GM19240 (cell line): ENCODE measurements around the gene NPHP1.
A peak's percentile ranks its signal among the peaks of the same experiment; 100 is the strongest.
"Not testable (repeated sequence)": the region's sequence is repeated elsewhere in the genome, so short reads cannot be mapped to it uniquely, and the experiment has no call there.

Source experiments
- DNase-seq: peaks from one replicate; pipeline ENCODE4 v3.0.0; 2011; ENCODE audit warnings: low spot score; ENCODE audit not compliant: insufficient read length

The NPHP1 gene

DNA sequence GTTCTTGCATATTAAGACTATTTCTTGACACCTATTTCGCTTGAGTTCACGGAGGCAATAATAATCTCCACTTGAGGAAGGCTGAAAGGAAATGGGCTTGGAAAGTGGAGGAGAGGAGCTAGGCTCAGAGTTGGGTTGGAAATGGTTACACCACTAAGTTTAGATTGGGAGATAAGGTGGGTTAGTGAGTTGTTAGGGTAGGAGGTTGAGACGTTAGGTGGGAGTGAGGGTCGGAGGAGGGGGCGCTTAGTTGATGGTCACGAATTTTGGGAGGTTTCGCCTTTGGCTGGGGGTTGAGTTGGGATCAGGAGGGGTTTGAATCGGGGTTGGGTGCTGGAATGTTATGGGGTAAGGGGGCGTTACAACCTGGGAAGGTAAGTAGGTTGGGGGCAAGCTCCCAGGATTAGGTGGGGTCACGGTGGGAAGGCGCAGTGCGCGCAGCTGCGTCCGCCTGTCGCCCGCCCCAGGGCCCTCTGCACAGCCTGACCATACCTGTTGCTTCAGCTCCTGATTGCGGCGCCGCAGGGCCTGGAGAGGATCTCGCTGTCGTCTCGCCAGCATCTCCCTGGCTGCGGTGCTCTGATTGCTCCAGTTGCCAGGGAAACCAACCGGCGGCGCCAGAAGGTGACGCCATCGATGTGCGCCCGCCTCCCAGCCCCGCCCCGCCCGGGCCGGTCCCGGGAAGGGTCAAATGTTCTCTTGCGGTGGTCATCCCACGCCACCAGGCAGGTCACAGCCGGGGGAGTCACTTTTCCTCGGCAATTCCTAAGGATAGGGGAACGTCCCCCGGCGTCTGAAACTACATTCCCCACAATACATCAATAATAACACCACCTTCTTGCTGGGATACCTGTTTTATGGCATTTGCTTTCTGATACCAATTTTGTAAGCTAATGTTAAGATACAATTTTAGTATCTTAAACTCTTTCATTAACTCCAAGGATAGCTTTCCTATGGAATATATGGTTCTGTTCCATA is at the start of gene NPHP1:
Gene NPHP1 (minus strand): TSS at position 606 of the 978 bp plus-strand sequence. CDS start 45 bp downstream, at position 561.
- peak; percentile 89 for DNase-seq

DNA sequence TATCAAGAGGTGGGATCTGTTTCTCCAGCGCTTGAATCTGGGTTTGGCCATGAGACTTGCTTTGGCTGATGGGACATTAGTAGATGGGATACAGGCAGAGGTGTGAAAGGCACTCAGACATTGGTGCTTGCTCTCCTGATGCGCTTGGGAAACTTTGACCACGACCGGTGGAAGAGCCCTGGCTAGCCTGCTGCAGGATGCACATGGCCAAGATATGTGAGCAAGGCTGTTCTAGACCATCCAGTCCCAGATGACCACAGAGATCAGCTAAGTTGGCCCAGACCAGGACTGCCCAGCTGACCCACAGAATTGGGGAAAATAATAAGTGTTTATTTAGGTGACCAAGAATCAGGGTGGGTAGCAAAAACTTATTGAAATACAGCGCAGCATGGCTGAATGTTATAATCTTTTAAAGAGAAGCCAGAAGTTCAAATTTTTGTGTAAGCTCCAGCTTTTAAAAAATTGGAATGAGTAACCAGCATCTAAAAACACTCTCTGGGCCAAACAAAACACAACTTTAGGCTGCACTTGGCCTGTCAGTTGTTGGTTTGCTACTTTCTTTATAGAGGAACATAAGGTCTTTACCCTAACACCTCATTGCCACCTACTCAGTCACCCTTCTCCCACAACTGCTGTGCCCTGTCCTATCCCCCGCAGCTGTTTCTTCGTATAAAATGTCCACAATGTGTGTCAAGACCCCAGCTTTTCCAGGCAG is 43.4 kb upstream of the NPHP1 start:
- not testable (repeated sequence) for DNase-seq

DNA sequence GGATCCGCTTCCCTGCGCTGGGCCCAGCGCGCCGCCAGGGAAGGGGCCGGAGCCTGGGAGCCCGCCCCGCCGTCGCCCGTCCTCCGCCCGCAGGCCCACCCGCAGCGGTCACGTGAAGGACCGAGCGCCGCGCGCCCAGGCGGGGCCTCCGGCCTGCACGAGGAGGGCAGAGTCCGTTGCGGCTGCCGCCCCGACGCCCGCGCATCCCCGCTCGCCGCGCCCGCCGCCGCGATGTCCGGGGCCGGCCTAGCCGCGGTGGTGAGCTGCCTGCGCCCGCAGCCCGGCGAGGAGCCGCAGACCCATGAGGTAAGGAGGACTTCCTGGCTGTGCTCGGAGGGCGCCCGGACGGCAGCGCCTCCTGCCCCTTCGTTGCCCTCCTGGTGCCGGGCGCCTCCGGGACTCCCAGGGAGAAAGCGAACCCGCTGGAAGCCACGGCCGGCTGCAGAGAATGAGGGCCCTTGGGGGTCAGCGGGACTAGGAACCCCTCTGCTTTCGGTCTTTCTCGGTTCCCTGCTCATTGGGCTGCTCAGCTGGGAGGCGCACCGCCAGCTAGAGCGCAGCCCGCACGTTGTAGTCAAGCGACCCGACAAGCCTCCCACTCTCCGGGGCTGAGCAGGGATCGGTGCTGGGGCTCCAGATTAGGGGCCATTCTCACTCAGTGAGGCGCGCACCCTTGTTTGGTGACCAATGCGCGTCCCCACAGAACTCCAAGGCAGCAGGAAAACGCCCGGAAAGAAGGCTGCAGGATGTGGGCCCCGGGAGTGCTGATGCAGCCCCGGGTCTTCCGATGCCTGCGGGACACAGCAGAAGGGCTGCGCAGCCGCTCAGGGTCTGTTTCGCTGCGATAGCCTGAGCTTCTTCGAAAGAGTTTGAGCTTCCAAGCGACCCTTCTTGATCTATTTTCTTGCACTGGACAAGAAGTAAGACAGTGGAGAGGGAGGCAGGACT is 40.9 kb upstream of the NPHP1 start:
- DNase-seq: not testable (repeated sequence)

DNA sequence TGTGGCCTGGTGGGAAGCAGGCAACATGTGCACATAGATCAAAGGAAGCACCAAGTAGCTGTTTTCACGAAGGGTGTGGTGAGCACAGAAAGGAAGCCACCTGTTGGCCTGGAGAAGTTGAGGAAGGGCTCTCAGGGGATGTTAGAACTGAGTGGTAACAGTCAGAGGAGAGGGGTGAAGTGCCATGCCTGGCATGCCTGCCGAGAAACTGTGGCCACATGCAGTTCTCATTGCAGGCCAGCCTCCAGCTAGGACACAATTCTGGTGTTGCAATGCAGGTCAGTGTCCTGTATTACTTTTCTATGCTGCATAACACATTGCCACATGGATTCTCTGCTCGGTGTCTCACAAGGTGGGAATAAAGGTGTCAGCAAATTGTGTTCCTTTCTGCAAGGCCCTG is 38.5 kb upstream of the NPHP1 start:
- DNase-seq: not testable (repeated sequence)

DNA sequence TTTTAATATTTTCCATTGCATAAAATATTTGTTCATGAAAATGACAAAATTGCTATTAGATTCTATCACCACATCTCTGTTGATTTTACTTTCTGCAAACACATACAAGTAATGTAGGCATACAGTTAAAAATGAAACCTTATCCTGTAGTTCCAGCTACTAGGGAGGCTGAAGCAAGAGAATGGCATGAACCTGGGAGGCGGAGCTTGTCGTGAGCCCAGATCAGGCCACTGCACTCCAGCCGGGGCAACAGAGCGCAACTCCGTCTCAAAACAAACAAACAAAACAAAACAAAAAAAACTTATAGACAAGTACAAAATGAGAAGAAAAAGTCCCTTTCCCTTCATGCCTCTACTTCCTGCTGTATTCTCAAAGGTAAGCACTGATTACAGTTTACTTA is 29.7 kb upstream of the NPHP1 start:
- DNase-seq: not testable (repeated sequence)

DNA sequence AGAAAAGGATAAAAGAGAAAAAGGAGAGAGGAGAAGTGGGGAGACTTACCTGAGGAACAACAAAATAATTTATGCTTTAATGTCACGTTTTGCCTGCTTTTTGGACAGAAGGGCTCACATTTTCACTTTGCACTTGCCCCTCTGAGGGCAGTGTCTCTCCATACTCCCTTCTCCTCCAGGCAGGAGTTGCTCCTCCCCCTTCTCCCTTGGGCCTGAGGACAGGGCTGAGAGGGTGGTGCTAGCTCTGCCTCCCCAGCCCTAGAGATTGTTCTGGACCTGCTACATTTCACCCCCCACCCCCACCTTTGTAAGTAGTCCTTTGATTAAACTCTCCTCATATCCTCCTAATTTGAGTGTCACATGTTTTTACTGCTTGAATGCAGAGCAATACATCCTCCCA is 25.1 kb upstream of the NPHP1 start:
- not testable (repeated sequence) for DNase-seq

DNA sequence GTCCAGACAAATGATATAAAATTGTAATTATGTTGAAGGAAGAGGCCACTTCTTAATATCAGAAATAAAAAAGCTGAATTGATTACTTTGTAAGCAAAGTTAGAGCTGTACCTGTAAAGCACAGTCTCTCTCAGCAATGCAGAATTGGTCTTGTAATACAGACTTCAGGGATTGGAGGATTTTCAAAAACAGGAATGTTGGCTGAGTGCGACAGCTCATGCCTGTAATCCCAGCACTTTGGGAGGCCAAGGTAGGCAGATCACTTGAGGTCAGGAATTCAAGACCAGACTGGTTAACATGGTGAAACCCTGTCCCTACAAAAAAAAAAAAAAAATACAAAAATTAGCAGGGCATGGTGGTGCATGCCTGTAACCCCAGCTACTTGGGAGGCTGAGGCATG is 17.8 kb upstream of the NPHP1 start:
- not testable (repeated sequence) for DNase-seq

DNA sequence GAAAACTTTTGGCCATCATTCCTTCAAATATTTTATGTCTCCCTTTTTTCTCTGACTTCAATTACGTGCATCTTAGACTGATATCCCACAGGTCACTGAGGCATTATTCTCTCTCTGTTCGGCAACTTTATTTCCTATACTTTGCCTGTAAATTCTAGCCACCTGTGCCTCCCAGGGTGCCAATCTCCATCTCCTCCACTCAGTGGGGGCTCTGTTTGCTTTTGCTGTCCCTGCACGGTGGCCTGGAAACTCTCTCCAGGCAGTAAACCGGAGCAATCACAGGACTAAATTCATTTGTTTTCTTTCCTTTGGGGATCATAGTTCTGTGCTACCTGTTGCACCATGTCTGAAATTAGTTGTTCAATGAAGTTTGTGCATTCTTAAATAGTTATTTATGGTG is 17.1 kb upstream of the NPHP1 start:
- DNase-seq: no peak

DNA sequence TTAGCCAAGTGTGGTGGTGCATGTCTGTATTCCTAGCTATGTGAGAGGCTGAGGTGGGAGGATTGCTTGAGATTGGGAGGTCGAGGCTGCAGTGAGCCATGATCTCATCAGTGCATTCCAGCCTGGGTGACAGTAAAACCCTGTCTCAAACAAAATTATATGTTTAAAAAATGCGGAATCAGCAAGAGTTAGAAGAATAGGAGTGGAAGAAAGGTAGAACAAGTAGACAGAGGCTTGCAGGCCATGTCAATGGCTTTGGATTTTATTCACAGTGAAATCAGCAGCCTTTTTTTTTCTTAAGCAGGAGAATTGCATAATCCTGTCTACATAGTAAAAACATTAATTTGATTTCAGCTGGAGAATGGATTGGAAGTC is 15.4 kb upstream of the NPHP1 start:
- no peak for DNase-seq

DNA sequence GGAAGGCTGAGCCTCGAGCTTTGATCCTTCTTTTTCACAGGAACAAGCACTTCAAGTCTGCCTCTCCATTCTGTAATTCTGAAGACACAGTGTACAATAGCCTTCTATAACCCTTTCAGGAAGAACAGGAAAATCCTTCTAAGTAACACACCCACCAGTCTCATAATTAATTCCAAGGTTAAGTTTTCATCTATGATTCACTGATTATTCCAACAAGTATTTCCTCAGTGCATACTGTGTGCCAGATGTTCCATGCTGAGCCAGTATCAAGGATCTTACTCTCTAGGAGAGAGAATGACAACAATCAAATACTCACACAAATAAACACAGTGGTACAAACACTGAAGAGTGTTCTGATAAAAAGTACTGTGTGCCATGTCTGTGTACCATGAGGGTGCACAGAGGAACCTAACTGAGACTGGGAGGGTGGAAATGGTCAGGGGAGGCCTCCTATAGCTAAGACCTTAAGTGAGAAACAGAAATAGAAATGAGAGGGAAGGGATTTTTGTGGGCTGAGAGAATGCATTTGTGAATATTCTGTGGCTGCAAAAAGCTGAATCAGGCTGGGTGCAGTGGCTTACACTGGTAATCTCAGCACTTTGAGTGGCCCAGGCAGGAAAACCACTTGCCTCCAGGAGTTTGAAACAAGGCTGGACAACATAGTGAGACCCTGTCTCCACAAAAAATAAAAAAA is 14.8 kb upstream of the NPHP1 start:
- no peak for DNase-seq

DNA sequence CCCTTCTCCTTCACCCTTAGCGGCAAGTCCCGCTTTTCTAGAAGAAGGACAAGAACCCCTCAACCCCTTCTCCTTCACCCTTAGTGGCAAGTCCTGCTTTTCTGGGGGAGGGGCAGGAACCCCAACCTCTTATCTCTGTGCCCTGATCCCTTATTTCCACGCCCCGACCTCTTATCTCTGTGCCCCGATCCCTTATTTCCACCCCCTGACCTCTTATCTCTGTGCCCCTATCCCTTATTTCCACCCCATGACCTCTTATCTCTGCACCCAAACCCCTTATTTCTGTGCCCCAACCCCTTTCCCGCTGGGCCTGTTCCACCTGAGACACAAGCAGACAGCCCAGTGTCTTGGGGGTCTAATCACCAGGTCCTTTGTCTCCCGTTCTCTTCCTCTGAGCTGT is 14.1 kb upstream of the NPHP1 start:
- DNase-seq: not testable (repeated sequence)

DNA sequence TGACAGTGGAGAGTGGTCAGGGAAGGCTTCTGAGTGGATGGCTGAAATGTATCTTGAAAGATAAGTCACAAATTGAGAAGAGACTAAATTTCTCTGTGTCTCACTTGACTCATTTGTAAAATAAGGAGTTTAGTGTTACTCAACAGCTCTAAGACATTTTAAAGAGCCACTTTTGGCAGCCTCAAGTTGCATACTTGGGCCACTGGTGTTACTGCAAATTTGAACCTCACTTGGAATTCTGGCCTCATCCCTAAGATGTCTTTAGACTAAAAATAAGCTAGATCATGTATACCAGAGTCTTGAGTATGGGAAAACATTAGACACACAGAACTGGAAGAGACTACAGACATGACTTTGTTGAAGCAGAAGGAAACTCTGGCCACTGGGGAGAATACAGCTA is 12.0 kb upstream of the NPHP1 start:
- no peak for DNase-seq

DNA sequence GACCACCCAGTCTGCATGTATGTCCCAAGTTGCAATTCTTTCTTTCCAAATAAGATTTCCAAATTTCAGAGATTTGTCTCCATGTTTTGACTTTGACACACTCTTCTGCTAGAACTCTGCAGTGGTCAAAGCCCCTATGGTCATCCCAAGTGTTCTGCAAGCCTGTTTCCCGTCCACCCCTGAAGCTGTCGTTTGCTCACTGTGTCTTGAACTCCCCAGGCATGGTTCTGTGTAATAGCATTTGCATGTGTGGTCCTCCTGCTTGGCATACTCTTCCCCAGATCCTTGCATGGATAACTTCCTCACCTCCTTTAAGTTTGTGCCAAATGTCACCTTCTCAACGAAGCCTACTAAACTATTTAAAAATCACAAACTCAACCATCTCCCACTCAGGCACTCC is 11.4 kb upstream of the NPHP1 start:
- no peak for DNase-seq

DNA sequence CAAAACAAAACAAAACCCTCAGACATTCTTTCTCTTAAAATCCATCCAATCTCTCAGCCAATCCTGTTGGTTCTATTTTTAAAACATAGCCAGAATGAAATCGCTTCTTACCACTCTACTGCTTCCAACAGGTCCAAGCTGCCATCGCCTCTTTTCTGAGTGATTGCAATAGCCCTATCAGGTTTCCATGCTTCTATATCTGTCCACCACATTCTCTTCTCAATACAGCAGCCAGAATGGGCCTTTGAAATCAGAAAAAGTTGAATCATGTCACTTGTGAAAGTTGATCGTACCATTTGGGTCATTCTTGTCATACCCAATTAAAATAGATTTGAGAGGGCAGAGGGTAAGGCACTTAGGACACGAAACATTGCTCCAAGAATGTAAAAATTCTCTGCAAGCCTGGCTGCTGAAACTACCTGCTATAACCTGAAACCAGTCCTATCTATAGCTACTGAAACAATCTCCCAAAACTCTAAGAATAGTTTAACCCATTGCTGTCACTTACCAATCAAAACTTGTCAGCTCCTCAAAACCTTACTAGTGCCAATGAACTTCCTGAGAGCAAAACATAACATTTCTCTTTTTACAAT is 10.8 kb upstream of the NPHP1 start:
- no peak for DNase-seq

DNA sequence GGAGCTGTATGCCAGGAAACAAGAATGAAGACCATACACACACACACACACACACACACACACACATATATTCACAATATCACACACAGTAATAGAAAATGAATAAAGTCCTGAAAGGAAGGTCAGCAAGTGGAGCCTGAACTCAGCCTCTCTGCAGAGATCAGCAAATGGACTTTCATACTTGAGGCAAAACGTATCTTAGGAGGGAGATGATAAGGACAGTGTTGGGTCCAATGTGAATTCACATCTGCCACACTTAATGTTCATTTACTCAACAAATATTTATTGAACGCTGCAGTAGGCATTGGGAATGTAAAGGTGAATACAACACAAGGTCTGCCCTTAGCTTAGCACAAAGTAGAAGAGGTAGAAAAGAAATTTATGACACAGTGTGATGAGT is 10.3 kb upstream of the NPHP1 start:
- DNase-seq: no peak

DNA sequence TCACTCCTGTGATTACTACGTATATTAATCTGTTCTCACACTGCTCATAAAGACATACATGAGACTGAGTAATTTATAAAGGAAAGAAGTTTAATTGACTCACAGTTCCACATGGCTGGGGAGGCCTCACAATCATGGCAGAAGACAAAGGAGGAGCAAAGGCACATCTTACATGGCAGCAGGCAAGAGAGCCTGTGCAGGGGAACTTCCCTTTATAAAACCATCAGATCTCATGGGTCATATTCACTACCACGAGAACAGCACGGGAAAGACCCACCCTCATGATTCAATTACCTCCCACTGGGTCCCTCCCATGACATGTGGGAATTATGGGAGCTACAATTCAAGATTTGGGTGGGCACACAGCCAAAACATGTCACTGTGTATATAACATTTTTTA is 8.7 kb upstream of the NPHP1 start:
- DNase-seq: not testable (repeated sequence)

DNA sequence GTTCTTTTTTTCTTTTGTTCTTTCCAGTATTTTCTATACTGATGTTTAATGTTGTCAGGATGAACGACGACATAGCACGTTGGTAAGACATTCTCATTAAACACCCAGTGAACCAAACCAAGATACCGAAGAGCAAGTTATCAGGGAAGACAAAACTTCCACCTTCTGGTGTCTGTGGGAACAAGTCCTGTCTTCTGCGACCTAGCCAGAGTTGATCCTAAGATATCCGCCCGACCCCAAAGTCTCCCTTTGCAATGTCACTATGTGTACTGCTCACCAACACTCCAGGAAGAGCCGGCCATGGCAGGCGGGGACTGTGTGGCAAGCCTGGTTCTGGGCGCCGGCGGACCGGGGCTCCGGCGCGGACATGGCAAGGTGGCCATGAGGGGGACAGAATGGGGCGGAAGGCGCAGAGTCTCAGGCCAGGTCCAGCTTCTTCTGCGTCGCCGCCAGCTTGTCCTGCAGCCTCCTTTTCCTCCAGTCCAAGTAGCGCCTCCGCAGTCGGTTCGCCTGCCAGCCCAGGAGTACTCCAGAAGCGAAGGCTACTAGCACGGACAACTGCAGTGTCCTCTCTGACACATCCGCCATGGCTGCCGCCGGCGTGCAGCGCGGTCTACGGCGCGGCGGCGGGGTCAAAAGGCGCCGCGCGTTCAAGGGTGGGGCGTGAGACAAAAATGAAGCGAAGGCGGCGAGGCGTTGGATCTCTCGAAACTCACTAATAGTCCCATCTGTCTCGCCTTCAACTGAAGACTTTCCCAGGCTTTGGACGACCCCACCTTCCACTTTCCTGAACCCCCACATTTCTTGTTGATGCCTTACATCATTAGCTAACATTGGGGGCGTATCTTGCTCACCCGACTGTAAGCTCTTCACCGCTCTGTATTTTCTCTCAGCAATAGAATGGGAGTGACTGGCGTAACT is 7.4 kb upstream of the NPHP1 start, which contains the start of gene MTLN:
Gene MTLN (minus strand): TSS at position 610 of the 921 bp plus-strand sequence. CDS start 22 bp downstream, at position 588.
- no peak for DNase-seq

DNA sequence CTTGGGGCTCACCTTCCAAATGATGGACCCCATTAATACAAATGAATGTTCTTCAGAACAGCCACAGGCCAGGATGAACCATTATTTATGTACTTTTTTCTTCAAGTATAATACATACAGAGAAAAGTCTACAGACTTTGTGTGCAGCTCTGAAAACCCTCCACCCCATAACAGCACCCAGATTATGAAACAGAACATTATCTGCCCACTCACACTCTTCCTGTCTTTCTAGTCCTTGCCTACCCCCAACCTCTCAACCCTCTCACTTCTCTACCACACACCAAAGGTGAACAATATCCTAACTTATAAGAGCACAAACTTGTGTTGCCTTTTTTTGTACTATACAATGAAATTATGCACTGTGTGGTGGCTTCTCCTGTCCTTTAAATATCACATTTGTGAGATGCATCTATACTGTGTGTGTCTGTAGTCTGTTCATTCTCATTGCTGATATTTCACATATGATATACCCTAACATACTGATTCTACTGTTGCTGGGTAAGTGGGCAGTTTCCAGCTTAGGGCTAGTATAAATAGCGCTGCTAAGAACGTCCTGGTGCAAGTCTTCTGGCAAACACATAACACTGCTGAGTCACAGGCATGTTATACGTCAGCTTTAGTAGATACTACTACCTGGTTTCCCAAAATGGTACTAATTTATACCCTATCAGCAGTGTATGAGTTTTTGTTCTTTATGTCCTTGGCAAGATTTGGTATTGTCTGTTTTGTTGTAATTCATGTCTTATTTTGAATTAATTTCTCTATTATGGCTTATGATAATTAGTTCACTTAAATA is 1.0 kb upstream of the NPHP1 start:
- no peak for DNase-seq
